Activated T-helper 17 cell treated with anti-CD3 and anti-CD28 coated beads, Interleukin-2, amount 50 U/mL, for 72 hours (primary cell): ENCODE measurements around the gene PAK2. TPM values are rescaled to one million over a fixed set of nuclear protein-coding genes. Genes with fewer than 3 reads are reported as not detected.
"Not testable (repeated sequence)": the region's sequence is repeated elsewhere in the genome, so short reads cannot be mapped to it uniquely, and the experiment has no call there.

Experiments used
- ATAC-seq: fragments of 150-1000 bp; cut with Tn5 transposase; replicated peaks from 2 replicates; pipeline ENCODE4 v1.10.0; 2021; ENCODE audit warnings: mild to moderate bottlenecking, moderate library complexity
- H3K27ac Mint-ChIP-seq: one replicate; pipeline ENCODE4 v1.8.0; 2022; ENCODE audit warnings: mixed read lengths
- H3K27me3 Mint-ChIP-seq: one replicate; pipeline ENCODE4 v1.8.0; 2022; ENCODE audit warnings: mixed read lengths
- H3K36me3 Mint-ChIP-seq: one replicate; pipeline ENCODE4 v1.8.0; 2022; ENCODE audit warnings: low read depth, mild to moderate bottlenecking, mixed read lengths
- H3K4me1 Mint-ChIP-seq: one replicate; pipeline ENCODE4 v1.8.0; 2022; ENCODE audit warnings: mixed read lengths
- H3K4me3 Mint-ChIP-seq: one replicate; pipeline ENCODE4 v1.8.0; 2022; ENCODE audit warnings: mild to moderate bottlenecking, mixed read lengths
- H3K9me3 Mint-ChIP-seq: one replicate; pipeline ENCODE4 v1.8.0; 2022; ENCODE audit warnings: mixed read lengths
- total RNA-seq, 2 donors: library from RNA; stranded (reverse); gene quantifications; one replicate each; pipeline ENCODE4 v1.2.3, GENCODE V29; 2022

PAK2 gene
- total RNA-seq, 2 donors from 2014 or later, result 94.8 to 108 TPM

GRCh38 chr3:196712514-196713413, 26.9 kb upstream of the PAK2 start:
- Mint-ChIP-seq H3K27me3 (no peaks in the 10 kb centered on the region), H3K4me3 (peak overlapping the region; percentile 90), H3K27ac (peak overlapping the region; percentile 84), H3K36me3 (peaks cover 6% of the 10 kb centered on the region), H3K9me3 (no peaks in the 10 kb centered on the region), H3K4me1 (peaks cover 17% of the 10 kb centered on the region)
- peak; percentile 55 for ATAC-seq

- not testable (repeated sequence) for ATAC-seq, H3K9me3 Mint-ChIP-seq, H3K4me3 Mint-ChIP-seq, H3K27me3 Mint-ChIP-seq, H3K4me1 Mint-ChIP-seq, H3K27ac Mint-ChIP-seq
- H3K36me3 Mint-ChIP-seq, result peaks cover 36% of the 10 kb centered on the region
Observed at GRCh38 chr3:196717162-196717561, 22.5 kb upstream of the PAK2 start.

- Mint-ChIP-seq H3K4me1 (peaks cover 6% of the 10 kb centered on the region), H3K9me3 (no peaks in the 10 kb centered on the region), H3K36me3 (peaks cover 65% of the 10 kb centered on the region), H3K27me3 (no peaks in the 10 kb centered on the region), H3K4me3 (no peak overlapping the region), H3K27ac (no peak overlapping the region)
- no peak for ATAC-seq
Observed at GRCh38 chr3:196721097-196721496, 18.6 kb upstream of the PAK2 start.

- Mint-ChIP-seq H3K27me3 (no peaks in the 10 kb centered on the region), H3K27ac (peak overlapping the region; percentile 83), H3K4me3 (peak overlapping the region; percentile 70), H3K9me3 (no peaks in the 10 kb centered on the region), H3K4me1 (peaks cover 12% of the 10 kb centered on the region), H3K36me3 (peaks cover 67% of the 10 kb centered on the region)
- ATAC-seq, result peak; percentile 100
Observed at GRCh38 chr3:196726788-196727675, 12.6 kb upstream of the PAK2 start.

- Mint-ChIP-seq H3K9me3 (no peaks in the 10 kb centered on the region), H3K36me3 (peaks cover 44% of the 10 kb centered on the region), H3K27me3 (no peaks in the 10 kb centered on the region), H3K4me3 (no peak overlapping the region), H3K4me1 (peaks cover 6% of the 10 kb centered on the region), H3K27ac (no peak overlapping the region)
- no peak for ATAC-seq
Observed at GRCh38 chr3:196735751-196736150, 3.9 kb upstream of the PAK2 start.

- H3K27ac Mint-ChIP-seq, result no peak overlapping the region
- H3K36me3 Mint-ChIP-seq, result peaks cover 46% of the 10 kb centered on the region
- H3K27me3 Mint-ChIP-seq, result no peaks in the 10 kb centered on the region
- no peak for ATAC-seq
- no peak overlapping the region for H3K4me3 Mint-ChIP-seq
- H3K9me3 Mint-ChIP-seq, result no peaks in the 10 kb centered on the region
- H3K4me1 Mint-ChIP-seq, result peaks cover 14% of the 10 kb centered on the region
Observed at GRCh38 chr3:196736670-196737374, 2.8 kb upstream of the PAK2 start.

GRCh38 chr3:196737655-196738054, 2.0 kb upstream of the PAK2 start:
- peaks cover 15% of the 10 kb centered on the region for H3K4me1 Mint-ChIP-seq
- ATAC-seq, result no peak
- no peaks in the 10 kb centered on the region for H3K9me3 Mint-ChIP-seq
- no peak overlapping the region for H3K27ac Mint-ChIP-seq
- no peak overlapping the region for H3K4me3 Mint-ChIP-seq
- H3K36me3 Mint-ChIP-seq, result peaks cover 46% of the 10 kb centered on the region
- no peaks in the 10 kb centered on the region for H3K27me3 Mint-ChIP-seq

- Mint-ChIP-seq H3K4me3 (peak overlapping the region; percentile 100), H3K36me3 (peaks cover 38% of the 10 kb centered on the region)
- ATAC-seq, result peak; percentile 65
Observed at GRCh38 chr3:196740481-196741248, 1.0 kb downstream of the PAK2 start.

GRCh38 chr3:196741249-196741889, 1.7 kb downstream of the PAK2 start:
- Mint-ChIP-seq H3K27me3 (no peaks in the 10 kb centered on the region), H3K36me3 (peaks cover 43% of the 10 kb centered on the region)
- no peak for ATAC-seq

More at GRCh38 chr3:196740481-196741248, 1.0 kb downstream of the PAK2 start:
- no peaks in the 10 kb centered on the region for H3K9me3 Mint-ChIP-seq
- no peaks in the 10 kb centered on the region for H3K27me3 Mint-ChIP-seq
- peaks cover 20% of the 10 kb centered on the region for H3K4me1 Mint-ChIP-seq
- H3K27ac Mint-ChIP-seq, result peak overlapping the region; percentile 100

GRCh38 chr3:196743569-196743968, 3.9 kb downstream of the PAK2 start:
- Mint-ChIP-seq H3K4me1 (peaks cover 24% of the 10 kb centered on the region), H3K36me3 (peaks cover 64% of the 10 kb centered on the region), H3K4me3 (peak overlapping the region; percentile 100)
- not testable (repeated sequence) for ATAC-seq, H3K27me3 Mint-ChIP-seq, H3K27ac Mint-ChIP-seq, H3K9me3 Mint-ChIP-seq

More at GRCh38 chr3:196741249-196741889, 1.7 kb downstream of the PAK2 start:
- peaks cover 20% of the 10 kb centered on the region for H3K4me1 Mint-ChIP-seq
- H3K4me3 Mint-ChIP-seq, result peak overlapping the region; percentile 100
- H3K27ac Mint-ChIP-seq, result peak overlapping the region; percentile 100
- H3K9me3 Mint-ChIP-seq, result no peaks in the 10 kb centered on the region

GRCh38 chr3:196749125-196749524, 9.5 kb downstream of the PAK2 start:
- ATAC-seq, result no peak
- peaks cover 25% of the 10 kb centered on the region for H3K4me1 Mint-ChIP-seq
- H3K9me3 Mint-ChIP-seq, result no peaks in the 10 kb centered on the region
- H3K4me3 Mint-ChIP-seq, result peak overlapping the region; percentile 10
- H3K36me3 Mint-ChIP-seq, result peaks cover 91% of the 10 kb centered on the region
- peak overlapping the region; percentile 26 for H3K27ac Mint-ChIP-seq
- H3K27me3 Mint-ChIP-seq, result no peaks in the 10 kb centered on the region

GRCh38 chr3:196753201-196753600, 13.5 kb downstream of the PAK2 start:
- Mint-ChIP-seq H3K4me3 (no peak overlapping the region), H3K36me3 (peaks cover 99% of the 10 kb centered on the region), H3K27ac (no peak overlapping the region), H3K4me1 (peaks cover 38% of the 10 kb centered on the region), H3K27me3 (no peaks in the 10 kb centered on the region), H3K9me3 (peaks cover 3% of the 10 kb centered on the region)
- ATAC-seq, result no peak
